ENCODE measurements around the gene HNRNPDL. TPM values are rescaled to one million over a fixed set of nuclear protein-coding genes. Genes with fewer than 3 reads are reported as not detected.
"Not testable (repeated sequence)": the region's sequence is repeated elsewhere in the genome, so short reads cannot be mapped to it uniquely, and the experiment has no call there.

Gene HNRNPDL
- total RNA-seq, result 263 and 279 TPM in 2 replicates
- long read RNA-seq, transcript HNRNPDL-204 (7 exons, 2,404 nt), result minor isoform, 257 of 1,154 reads
- long read RNA-seq, transcript HNRNPDL-207 (7 exons, 3,968 nt), result minor isoform, 11 of 1,154 reads
- long read RNA-seq, transcript HNRNPDL-201 (8 exons, 3,781 nt), result major isoform, 741 of 1,154 reads
- long read RNA-seq, transcript HNRNPDL-202 (9 exons, 1,402 nt), result minor isoform, 60 of 1,154 reads
- long read RNA-seq, partial matches to known transcripts, result 63 of 1,154 reads
- long read RNA-seq, other reads (novel, unspliced or antisense), result 20 of 1,154 reads

GRCh38 chr4:82430193-82430963 lies at the start of gene HNRNPDL, which contains the start of gene ENOPH1:
Gene HNRNPDL, minus strand, starts transcription at chr4:82430462. Its CDS starts 772 bp downstream, at chr4:82429690.
Gene ENOPH1, plus strand, starts transcription at chr4:82430590. Its CDS starts 240 bp downstream, at chr4:82430830.
- peak within 1 kb of the TSS; percentile 99 for H3K4me3 Mint-ChIP-seq (ENCODE audit: unreplicated experiment)
- H3K4me1 Mint-ChIP-seq (ENCODE audit: unreplicated experiment), result peaks cover 52% of the 10 kb centered on the region
- H3K27ac Mint-ChIP-seq (ENCODE audit: unreplicated experiment), result peak within 1 kb of the TSS; percentile 98
- peaks cover 36% of the 10 kb centered on the region for H3K36me3 Mint-ChIP-seq (ENCODE audit: unreplicated experiment)
- DNase-seq (ENCODE audit: extremely low spot score, unreplicated experiment), result peak; percentile 99
- no peaks in the 10 kb centered on the region for H3K27me3 Mint-ChIP-seq (ENCODE audit: unreplicated experiment)
- no peak for TF ChIP-seq CTCF (IDR thresholded peaks at IDR 0.05)
- H3K9me3 Mint-ChIP-seq (ENCODE audit: unreplicated experiment), result no peaks in the 10 kb centered on the region

GRCh38 chr4:82479562-82479961 lies 49.3 kb upstream of the HNRNPDL start:
- DNase-seq (ENCODE audit: extremely low spot score, unreplicated experiment), result no peak
- no peak for TF ChIP-seq CTCF (IDR thresholded peaks at IDR 0.05)
- peaks cover 4% of the 10 kb centered on the region for H3K9me3 Mint-ChIP-seq (ENCODE audit: unreplicated experiment)
- no peaks in the 10 kb centered on the region for H3K4me1 Mint-ChIP-seq (ENCODE audit: unreplicated experiment)
- H3K4me3 Mint-ChIP-seq (ENCODE audit: unreplicated experiment), result no peak overlapping the region
- H3K27me3 Mint-ChIP-seq (ENCODE audit: unreplicated experiment), result no peaks in the 10 kb centered on the region
- H3K27ac Mint-ChIP-seq (ENCODE audit: unreplicated experiment), result no peak overlapping the region
- no peaks in the 10 kb centered on the region for H3K36me3 Mint-ChIP-seq (ENCODE audit: unreplicated experiment)

GRCh38 chr4:82477469-82477868 lies 47.2 kb upstream of the HNRNPDL start:
- not testable (repeated sequence) for H3K36me3 Mint-ChIP-seq (ENCODE audit: unreplicated experiment); H3K4me1 Mint-ChIP-seq (ENCODE audit: unreplicated experiment); DNase-seq (ENCODE audit: extremely low spot score, unreplicated experiment); H3K4me3 Mint-ChIP-seq (ENCODE audit: unreplicated experiment); H3K27ac Mint-ChIP-seq (ENCODE audit: unreplicated experiment); H3K9me3 Mint-ChIP-seq (ENCODE audit: unreplicated experiment); H3K27me3 Mint-ChIP-seq (ENCODE audit: unreplicated experiment)

- H3K4me1 Mint-ChIP-seq (ENCODE audit: unreplicated experiment); DNase-seq (ENCODE audit: extremely low spot score, unreplicated experiment); H3K4me3 Mint-ChIP-seq (ENCODE audit: unreplicated experiment); H3K36me3 Mint-ChIP-seq (ENCODE audit: unreplicated experiment); H3K27me3 Mint-ChIP-seq (ENCODE audit: unreplicated experiment); H3K27ac Mint-ChIP-seq (ENCODE audit: unreplicated experiment); H3K9me3 Mint-ChIP-seq (ENCODE audit: unreplicated experiment): not testable (repeated sequence)
Observed at GRCh38 chr4:82475931-82476330, 45.7 kb upstream of the HNRNPDL start.

GRCh38 chr4:82473621-82474164 lies 43.4 kb upstream of the HNRNPDL start:
- DNase-seq (ENCODE audit: extremely low spot score, unreplicated experiment), result no peak
- Mint-ChIP-seq H3K36me3 (ENCODE audit: unreplicated experiment) (no peaks in the 10 kb centered on the region), H3K4me1 (ENCODE audit: unreplicated experiment) (no peaks in the 10 kb centered on the region), H3K4me3 (ENCODE audit: unreplicated experiment) (no peak overlapping the region), H3K27me3 (ENCODE audit: unreplicated experiment) (no peaks in the 10 kb centered on the region), H3K27ac (ENCODE audit: unreplicated experiment) (no peak overlapping the region), H3K9me3 (ENCODE audit: unreplicated experiment) (peaks cover 4% of the 10 kb centered on the region)
- TF ChIP-seq CTCF (IDR thresholded peaks at IDR 0.05), result no peak

GRCh38 chr4:82473080-82473479 lies 42.8 kb upstream of the HNRNPDL start:
- H3K27ac Mint-ChIP-seq (ENCODE audit: unreplicated experiment); H3K27me3 Mint-ChIP-seq (ENCODE audit: unreplicated experiment); H3K4me1 Mint-ChIP-seq (ENCODE audit: unreplicated experiment); H3K36me3 Mint-ChIP-seq (ENCODE audit: unreplicated experiment); DNase-seq (ENCODE audit: extremely low spot score, unreplicated experiment); H3K9me3 Mint-ChIP-seq (ENCODE audit: unreplicated experiment); H3K4me3 Mint-ChIP-seq (ENCODE audit: unreplicated experiment): not testable (repeated sequence)
